Mesenchymal stem cell (in vitro differentiated cells and primary cell): ENCODE data around the gene TIMM23.
"Not testable (repeated sequence)": the region's sequence is repeated elsewhere in the genome, so short reads cannot be mapped to it uniquely, and the experiment has no call there.

Experiments used
- DNase-seq: peaks from one replicate; pipeline ENCODE4 v3.0.0-alpha.2; 2013
- H2AFZ ChIP-seq: one replicate; pipeline ENCODE4 v1.6.1; 2013; ENCODE audit warnings: low read depth, mild to moderate bottlenecking, control low read depth, inconsistent platforms, low read length, moderate library complexity
- H2AK5ac ChIP-seq: 2 replicates; pipeline ENCODE4 v1.6.1; 2013; ENCODE audit warnings: low read length, moderate library complexity, mild to moderate bottlenecking, inconsistent platforms; ENCODE audit not compliant: severe bottlenecking
- H2BK120ac ChIP-seq: one replicate; pipeline ENCODE4 v1.6.1; 2013; ENCODE audit warnings: low read depth, mild to moderate bottlenecking, inconsistent platforms, low read length, moderate library complexity
- H2BK12ac ChIP-seq, 2 experiments: one replicate each; pipeline ENCODE4 v1.6.1; 2013; ENCODE audit warnings: inconsistent platforms in 2 of 2, low read length in 2 of 2, mild to moderate bottlenecking in 2 of 2, moderate library complexity in 2 of 2, control low read depth in 1 of 2
- H2BK15ac ChIP-seq: one replicate; pipeline ENCODE4 v1.6.1; 2013; ENCODE audit warnings: mild to moderate bottlenecking, low read depth, inconsistent platforms; ENCODE audit not compliant: poor library complexity, severe bottlenecking
- H2BK5ac ChIP-seq: 2 replicates; pipeline ENCODE4 v1.6.1; 2013; ENCODE audit warnings: low read depth, mild to moderate bottlenecking, low read length, control low read depth, inconsistent platforms; ENCODE audit not compliant: poor library complexity, severe bottlenecking
- H3K14ac ChIP-seq, 2 experiments: one replicate each; pipeline ENCODE4 v1.6.1; 2013; ENCODE audit warnings: inconsistent platforms in 2 of 2, low read length in 2 of 2, control low read depth in 1 of 2, mild to moderate bottlenecking in 1 of 2, moderate library complexity in 1 of 2
- H3K18ac ChIP-seq, 2 experiments: one replicate each; pipeline ENCODE4 v1.6.1; 2013; ENCODE audit warnings: inconsistent platforms in 2 of 2, low read length in 2 of 2, control low read depth in 1 of 2, low read depth in 1 of 2, mild to moderate bottlenecking in 1 of 2
- H3K23ac ChIP-seq, 2 experiments: one replicate each; pipeline ENCODE4 v1.6.1; 2013; ENCODE audit warnings: inconsistent platforms in 2 of 2, low read length in 2 of 2, mild to moderate bottlenecking in 2 of 2, moderate library complexity in 2 of 2, control low read depth in 1 of 2
- H3K27ac ChIP-seq: 2 replicates; pipeline ENCODE4 v1.5.1; 2013; ENCODE audit warnings: mild to moderate bottlenecking, moderate library complexity, low read length, control low read depth, inconsistent platforms; ENCODE audit not compliant: poor library complexity, severe bottlenecking
- H3K27me3 ChIP-seq, 2 experiments: 2 replicates each; pipeline versions ENCODE4 v1.6.1 to v1.7.0; 2013; ENCODE audit warnings: low read length in 2 of 2, mild to moderate bottlenecking in 2 of 2, moderate library complexity in 2 of 2, control low read depth in 1 of 2, inconsistent platforms in 1 of 2; ENCODE audit not compliant: control insufficient read depth in 1 of 2, insufficient read depth in 1 of 2
- H3K36me3 ChIP-seq, 2 experiments: 2 replicates each; pipeline versions ENCODE4 v1.6.1 to v1.7.0; 2013; ENCODE audit warnings: low read length in 2 of 2, control low read depth in 1 of 2, inconsistent platforms in 1 of 2, low read depth in 1 of 2, mild to moderate bottlenecking in 1 of 2; ENCODE audit not compliant: insufficient read depth in 2 of 2, control insufficient read depth in 1 of 2
- H3K4ac ChIP-seq, 2 experiments: one replicate each; pipeline ENCODE4 v1.6.1; 2013; ENCODE audit warnings: inconsistent platforms in 2 of 2, low read length in 2 of 2, mild to moderate bottlenecking in 2 of 2, moderate library complexity in 2 of 2, control low read depth in 1 of 2, low read depth in 1 of 2
- H3K4me1 ChIP-seq: 2 replicates; pipeline ENCODE4 v1.6.1; 2013; ENCODE audit warnings: low read depth, low read length, control low read depth; ENCODE audit not compliant: control insufficient read depth, insufficient read depth
- H3K4me2 ChIP-seq: 2 replicates; pipeline ENCODE4 v1.6.1; 2013; ENCODE audit warnings: low read length, mild to moderate bottlenecking, inconsistent platforms; ENCODE audit not compliant: poor library complexity, severe bottlenecking
- H3K4me3 ChIP-seq, 2 experiments: 2 replicates each; pipeline versions ENCODE4 v1.5.1 to v1.7.0; 2013; ENCODE audit warnings: low read length in 2 of 2, mild to moderate bottlenecking in 2 of 2, control low read depth in 1 of 2, low read depth in 1 of 2; ENCODE audit not compliant: insufficient read depth in 1 of 2
- H3K79me1 ChIP-seq: replicated peaks from 2 replicates; pipeline ENCODE4 v1.6.1; 2013; ENCODE audit warnings: mild to moderate bottlenecking, control low read depth, low read length, inconsistent platforms; ENCODE audit not compliant: poor library complexity, severe bottlenecking
- H3K9ac ChIP-seq: 2 replicates; pipeline ENCODE4 v1.7.0; 2013; ENCODE audit warnings: mild to moderate bottlenecking, low read length, moderate library complexity
- H3K9me3 ChIP-seq: 2 replicates; pipeline ENCODE4 v1.7.0; 2013; ENCODE audit warnings: mild to moderate bottlenecking, low read length; ENCODE audit not compliant: control insufficient read depth
- H4K8ac ChIP-seq: one replicate; pipeline ENCODE4 v1.6.1; 2013; ENCODE audit warnings: inconsistent platforms, mild to moderate bottlenecking, low read length, moderate library complexity
- H4K91ac ChIP-seq: one replicate; pipeline ENCODE4 v1.6.1; 2013; ENCODE audit warnings: mild to moderate bottlenecking, low read length, inconsistent platforms
- WGBS: methylation state at CpG from one replicate; pipeline ENCODE4 v1.1.7; 2013; ENCODE audit warnings: mixed read lengths; 5-methylcytosine and 5-hydroxymethylcytosine counted together

TIMM23 gene

GRCh38 chr10:45962686-45963452 lies 9.4 kb upstream of the TIMM23 start:
- H2AFZ ChIP-seq, H3K9me3 ChIP-seq: not testable (repeated sequence)
- 100% methylated on average over 1 of the region's 6 CpGs for WGBS

GRCh38 chr10:45971019-45971418 lies 1.3 kb upstream of the TIMM23 start:
- not testable (repeated sequence) for H4K8ac ChIP-seq, DNase-seq, H3K4me1 ChIP-seq, H2BK12ac ChIP-seq, H2AFZ ChIP-seq, H3K23ac ChIP-seq, H3K27ac ChIP-seq, H2AK5ac ChIP-seq, H3K79me1 ChIP-seq, H2BK5ac ChIP-seq, H3K36me3 ChIP-seq, H3K27me3 ChIP-seq, H4K91ac ChIP-seq, H2BK120ac ChIP-seq, H3K14ac ChIP-seq, H2BK15ac ChIP-seq, H3K9me3 ChIP-seq, H3K4ac ChIP-seq, H3K18ac ChIP-seq
- peak overlapping the region; percentile 56 for H3K4me2 ChIP-seq
- H3K9ac ChIP-seq: peak overlapping the region; percentile 98
- 92% methylated on average over 11 of the region's 14 CpGs for WGBS
- H3K4me3 ChIP-seq: peak overlapping the region in 1 of 2 experiments; percentile 92

More at GRCh38 chr10:45962686-45963452, 9.4 kb upstream of the TIMM23 start:
- H3K4me2 ChIP-seq, H4K8ac ChIP-seq, H3K36me3 ChIP-seq, H2BK15ac ChIP-seq, H3K9ac ChIP-seq, H3K27ac ChIP-seq, H3K79me1 ChIP-seq, H2BK5ac ChIP-seq, H4K91ac ChIP-seq, DNase-seq, H3K4ac ChIP-seq, H3K4me3 ChIP-seq, H3K4me1 ChIP-seq, H3K23ac ChIP-seq, H3K18ac ChIP-seq, H2AK5ac ChIP-seq, H2BK12ac ChIP-seq, H2BK120ac ChIP-seq, H3K14ac ChIP-seq, H3K27me3 ChIP-seq: not testable (repeated sequence)

DNA sequence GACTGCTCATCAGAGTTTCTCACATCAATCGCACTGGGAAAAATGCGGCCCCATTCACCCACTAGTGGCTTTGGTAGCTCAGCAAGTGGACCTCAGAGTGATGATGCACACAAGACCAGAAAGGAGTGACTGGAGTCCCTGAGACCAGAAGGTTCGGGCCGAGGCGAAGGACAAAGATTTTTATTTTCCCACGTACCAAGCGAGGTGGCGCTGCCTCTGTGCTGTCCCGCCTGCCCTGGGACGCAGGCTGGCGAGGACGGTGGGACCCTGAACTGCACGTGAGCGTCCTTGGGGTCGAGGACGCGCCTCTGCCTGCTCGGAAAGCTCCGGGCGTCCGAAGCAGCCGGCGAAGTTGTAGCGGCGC lies 565 bp upstream of the TIMM23 start:
- under 1% methylated on average over 25 of the region's 25 CpGs for WGBS
- not testable (repeated sequence) for H3K23ac ChIP-seq, H2BK15ac ChIP-seq

DNA sequence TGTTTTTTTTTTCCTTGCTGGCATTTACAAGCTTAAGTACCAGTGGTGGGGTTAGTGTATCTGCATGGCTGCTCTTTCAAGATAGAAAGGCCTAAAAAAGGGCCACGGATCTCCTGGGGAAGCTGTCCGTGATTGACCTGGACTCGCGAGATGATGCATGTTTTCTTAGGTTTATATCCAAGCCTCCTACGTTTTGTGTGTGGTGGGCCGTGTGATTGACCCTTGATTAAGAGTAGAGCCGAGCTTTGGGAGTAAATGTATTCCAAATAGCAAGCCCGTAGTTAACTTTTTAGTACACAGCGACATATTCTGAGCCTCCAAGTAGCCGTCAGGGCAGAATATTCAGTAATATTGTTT lies 502 bp downstream of the TIMM23 start:
- peak overlapping the region; percentile 37 for H3K4me2 ChIP-seq
- WGBS: 0% methylated on average over 3 of the region's 10 CpGs
- peak overlapping the region in 1 of 2 experiments; percentile 28 for H3K4ac ChIP-seq
- H2BK120ac ChIP-seq, H3K18ac ChIP-seq, H2BK5ac ChIP-seq, H3K36me3 ChIP-seq, H3K79me1 ChIP-seq, H3K9me3 ChIP-seq, H3K14ac ChIP-seq, H3K23ac ChIP-seq, H2BK12ac ChIP-seq, H4K91ac ChIP-seq, H2AK5ac ChIP-seq, H3K27me3 ChIP-seq, H2BK15ac ChIP-seq, H4K8ac ChIP-seq, H3K4me1 ChIP-seq: not testable (repeated sequence)
- peak overlapping the region; percentile 60 for H3K27ac ChIP-seq
- H2AFZ ChIP-seq: peak overlapping the region; percentile 92
- peak overlapping the region; percentile 98 for H3K9ac ChIP-seq
- peak; percentile 47 for DNase-seq
- peak overlapping the region; percentile 82 to 92 for H3K4me3 ChIP-seq

More for the DNA sequence above, 565 bp upstream of the TIMM23 start:
- not testable (repeated sequence) for H3K4ac ChIP-seq, H2BK5ac ChIP-seq, H2AK5ac ChIP-seq, H4K91ac ChIP-seq, H3K79me1 ChIP-seq, H2AFZ ChIP-seq, H3K27ac ChIP-seq, H3K36me3 ChIP-seq, H3K4me1 ChIP-seq, H2BK12ac ChIP-seq, H3K27me3 ChIP-seq, H3K18ac ChIP-seq, H3K9me3 ChIP-seq, H2BK120ac ChIP-seq, H3K14ac ChIP-seq
- Histone ChIP-seq H3K4me3 (peak overlapping the region; percentile 82 to 92), H3K4me2 (peak overlapping the region; percentile 77), H4K8ac (peak overlapping the region; percentile 69), H3K9ac (peak overlapping the region; percentile 98)
- DNase-seq: peak; percentile 38
